PFSK-1 (cell line): ENCODE data around the gene MPZL3.

ENCODE experiments used
- FOXP2 ChIP-seq: optimal IDR thresholded peaks from 2 replicates; pipeline ENCODE3; 2011; ENCODE audit warnings: borderline replicate concordance, control low read depth, inconsistent platforms; ENCODE audit not compliant: insufficient read depth; ENCODE audit errors: extremely low read length, extremely low read depth
- POLR2AphosphoS5 ChIP-seq: IDR thresholded peaks from 2 replicates; pipeline ENCODE4 v1.6.1; 2012; ENCODE audit warnings: low read depth, mild to moderate bottlenecking, control low read depth, low read length, moderate library complexity
- REST ChIP-seq, 2 experiments: IDR thresholded peaks; 2 replicates each; pipeline versions ENCODE4 v1.6.1 to v1.8.0; 2011 to 2012; ENCODE audit warnings: low read depth in 2 of 2, low read length in 2 of 2, control low read depth in 1 of 2, inconsistent platforms in 1 of 2, mild to moderate bottlenecking in 1 of 2, moderate library complexity in 1 of 2; ENCODE audit not compliant: insufficient read depth in 1 of 2
- SIN3A ChIP-seq: IDR thresholded peaks from 2 replicates; pipeline ENCODE4 v1.6.1; 2012; ENCODE audit warnings: mild to moderate bottlenecking, low read length, moderate library complexity, borderline replicate concordance; ENCODE audit not compliant: insufficient read depth
- TAF1 ChIP-seq: IDR thresholded peaks from 2 replicates; pipeline ENCODE4 v1.6.1; 2012; ENCODE audit warnings: low read length, control low read depth, borderline replicate concordance; ENCODE audit not compliant: insufficient read depth

- no peak for TF ChIP-seq TAF1
- TF ChIP-seq POLR2AphosphoS5 = no peak
- no peak for TF ChIP-seq REST (IDR thresholded peaks at IDR 0.05; ENCODE audit: insufficient read depth in 1 of 2, low read depth in 2 of 2, low read length in 2 of 2)
- TF ChIP-seq FOXP2 = no peak
- no peak for TF ChIP-seq SIN3A
Observed at GRCh38 chr11:118243161-118243560, 9.0 kb downstream of the MPZL3 start.
